ENCODE data around the gene MAPK4.

MAPK4 gene

DNA sequence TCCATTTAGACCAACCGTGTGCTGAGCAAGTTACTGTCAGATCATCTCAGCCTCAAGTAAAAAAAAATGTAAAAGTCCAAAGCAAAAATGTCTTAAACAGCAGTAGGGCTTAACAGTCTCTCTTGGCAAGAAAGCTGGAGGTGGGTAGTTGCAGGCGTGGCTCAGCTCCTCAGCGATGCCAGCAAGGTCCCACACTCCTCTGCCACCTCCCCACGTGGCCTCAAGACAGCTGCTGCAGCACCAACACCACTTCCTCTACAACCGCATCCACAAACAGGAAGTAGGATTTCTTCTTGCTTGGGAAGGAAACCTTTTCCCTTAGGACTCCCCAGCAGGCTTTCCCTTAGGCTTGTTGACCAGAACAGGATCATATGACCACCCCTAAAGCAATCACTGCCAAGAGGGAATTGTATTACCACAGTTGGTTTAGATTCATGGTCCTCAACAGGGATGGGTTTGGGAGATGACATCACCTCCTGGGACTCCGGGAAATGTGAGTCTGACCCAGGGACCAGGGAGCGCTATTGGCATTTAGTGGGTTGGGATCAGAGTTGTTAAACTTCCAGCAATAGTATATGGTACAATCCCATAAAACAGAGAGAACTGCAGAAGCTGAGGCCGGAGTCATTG is 97.1 kb downstream of the MAPK4 start:
- peak; percentile 28 for DNase-seq (ENCODE audit: low read depth)
- no peak overlapping the region for H3K4me3 ChIP-seq (ENCODE audit: control insufficient read depth, low read depth, low read length)
- TF ChIP-seq, protein P1, sequence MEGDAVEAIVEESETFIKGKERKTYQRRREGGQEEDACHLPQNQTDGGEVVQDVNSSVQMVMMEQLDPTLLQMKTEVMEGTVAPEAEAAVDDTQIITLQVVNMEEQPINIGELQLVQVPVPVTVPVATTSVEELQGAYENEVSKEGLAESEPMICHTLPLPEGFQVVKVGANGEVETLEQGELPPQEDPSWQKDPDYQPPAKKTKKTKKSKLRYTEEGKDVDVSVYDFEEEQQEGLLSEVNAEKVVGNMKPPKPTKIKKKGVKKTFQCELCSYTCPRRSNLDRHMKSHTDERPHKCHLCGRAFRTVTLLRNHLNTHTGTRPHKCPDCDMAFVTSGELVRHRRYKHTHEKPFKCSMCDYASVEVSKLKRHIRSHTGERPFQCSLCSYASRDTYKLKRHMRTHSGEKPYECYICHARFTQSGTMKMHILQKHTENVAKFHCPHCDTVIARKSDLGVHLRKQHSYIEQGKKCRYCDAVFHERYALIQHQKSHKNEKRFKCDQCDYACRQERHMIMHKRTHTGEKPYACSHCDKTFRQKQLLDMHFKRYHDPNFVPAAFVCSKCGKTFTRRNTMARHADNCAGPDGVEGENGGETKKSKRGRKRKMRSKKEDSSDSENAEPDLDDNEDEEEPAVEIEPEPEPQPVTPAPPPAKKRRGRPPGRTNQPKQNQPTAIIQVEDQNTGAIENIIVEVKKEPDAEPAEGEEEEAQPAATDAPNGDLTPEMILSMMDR (conservative IDR thresholded peaks at IDR 0.05; ENCODE audit: control insufficient read depth, insufficient read depth, low read depth, low read length), result no peak

DNA sequence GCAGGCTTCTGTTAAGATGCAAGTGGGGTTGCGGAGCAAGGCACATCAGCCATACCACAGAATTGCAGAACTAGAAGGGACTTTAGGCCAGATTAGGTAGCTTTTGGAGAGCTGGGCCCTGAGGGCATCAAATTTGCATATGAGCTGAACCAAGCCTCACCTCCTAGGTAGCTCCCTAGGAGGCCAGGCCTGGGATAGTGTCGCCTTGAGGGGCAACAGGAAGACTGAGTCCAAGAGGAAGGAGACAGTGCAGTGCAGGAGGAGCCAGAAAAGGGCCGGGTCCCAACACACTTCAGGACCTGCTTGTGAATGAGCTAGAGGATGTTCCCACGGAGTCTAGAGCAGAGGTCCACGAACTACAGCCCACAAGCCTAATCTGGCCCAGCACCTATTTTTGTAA is 98.7 kb downstream of the MAPK4 start:
- H3K4me3 ChIP-seq (ENCODE audit: control insufficient read depth, low read depth, low read length), result no peak overlapping the region
- no peak for DNase-seq (ENCODE audit: low read depth)
- TF ChIP-seq, protein P1 (conservative IDR thresholded peaks at IDR 0.05; ENCODE audit: control insufficient read depth, insufficient read depth, low read depth, low read length), result no peak

DNA sequence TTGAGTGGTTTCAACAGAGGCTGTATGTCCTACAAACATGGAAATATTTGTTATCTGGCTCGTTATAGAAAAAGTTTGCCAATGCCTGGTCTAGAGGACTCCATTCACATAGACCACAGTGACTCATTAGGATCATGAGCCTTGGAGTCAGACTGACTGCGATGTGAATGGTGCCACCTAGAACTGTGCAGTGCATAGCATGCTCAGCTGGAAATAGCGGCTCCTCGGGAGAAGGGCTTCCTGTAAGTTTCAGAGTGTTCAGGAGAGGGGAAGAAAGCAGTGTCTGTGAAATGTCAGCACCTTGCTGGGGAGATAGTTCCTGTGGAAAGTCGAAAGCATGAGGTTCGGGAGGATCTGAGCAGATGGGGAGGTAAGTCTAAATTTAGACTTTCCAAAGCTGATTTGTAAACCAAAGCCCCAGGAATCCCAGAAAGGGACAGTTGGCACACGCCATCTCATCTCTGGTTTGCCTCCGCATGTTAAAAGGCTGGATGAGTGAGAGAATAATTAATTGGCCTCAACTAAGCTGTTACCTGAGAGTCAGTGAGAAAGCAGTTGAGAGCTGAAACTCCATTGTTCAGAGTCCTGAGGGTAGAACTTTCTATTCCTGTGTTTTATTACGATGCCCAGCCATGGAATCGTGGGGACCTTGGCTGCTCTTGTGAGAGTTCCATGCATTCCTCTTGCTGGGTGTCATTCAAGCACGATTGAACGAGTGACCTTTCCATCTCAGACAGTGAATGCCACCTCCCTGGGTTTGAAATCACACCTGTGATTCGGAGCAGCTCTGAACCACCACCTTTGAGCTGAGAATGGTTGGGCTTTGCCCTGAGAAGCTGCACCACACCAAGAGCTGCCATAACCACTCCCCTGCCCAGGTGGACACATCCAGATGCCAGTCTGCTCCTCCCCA is 99.5 kb downstream of the MAPK4 start:
- DNase-seq (ENCODE audit: low read depth), result peak; percentile 46
- H3K4me3 ChIP-seq (ENCODE audit: control insufficient read depth, low read depth, low read length), result no peak overlapping the region
- TF ChIP-seq, protein P1 (conservative IDR thresholded peaks at IDR 0.05; ENCODE audit: control insufficient read depth, insufficient read depth, low read depth, low read length), result no peak

DNA sequence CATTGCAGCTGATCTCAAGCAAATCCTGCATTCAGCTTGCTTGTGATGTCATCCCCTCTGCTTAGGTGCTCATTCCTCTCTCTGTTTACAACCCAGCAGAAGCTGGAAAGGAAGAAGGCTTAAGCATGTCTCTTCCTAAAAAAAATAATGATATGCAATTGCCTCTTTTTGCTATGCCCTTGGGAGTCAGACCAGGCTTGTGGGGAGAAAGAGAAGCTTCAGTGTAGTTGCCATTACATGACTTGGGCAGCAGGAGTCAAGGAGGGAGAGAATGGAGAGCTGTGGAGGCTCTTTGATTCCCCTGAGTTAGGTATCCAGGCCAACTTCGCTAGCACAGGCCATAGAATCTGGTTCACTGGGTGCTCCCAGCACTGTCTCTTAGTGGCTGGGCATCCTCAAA is 101.1 kb downstream of the MAPK4 start:
- TF ChIP-seq, protein P1 (conservative IDR thresholded peaks at IDR 0.05; ENCODE audit: control insufficient read depth, insufficient read depth, low read depth, low read length), result no peak
- H3K4me3 ChIP-seq (ENCODE audit: control insufficient read depth, low read depth, low read length), result no peak overlapping the region
- no peak for DNase-seq (ENCODE audit: low read depth)

DNA sequence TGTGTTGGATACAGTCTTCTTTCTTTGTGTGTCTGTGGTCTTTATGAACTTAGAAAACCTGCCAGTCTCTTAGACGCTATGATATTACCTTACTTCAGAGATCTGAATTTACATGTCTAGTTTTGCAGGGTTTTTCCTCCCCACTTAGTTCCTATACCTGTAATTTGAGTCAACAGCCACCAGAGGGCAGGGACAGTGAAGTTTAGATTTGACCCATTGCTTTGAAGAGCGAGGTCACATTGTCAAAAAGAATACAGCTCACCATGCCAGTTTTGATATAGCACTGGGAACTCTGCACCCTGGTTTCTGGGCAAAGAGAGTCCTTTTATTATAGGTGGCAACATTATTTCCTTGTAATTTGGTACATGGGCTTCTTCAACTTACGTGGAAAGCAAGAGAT is 102.3 kb downstream of the MAPK4 start:
- TF ChIP-seq, protein P1 (conservative IDR thresholded peaks at IDR 0.05; ENCODE audit: control insufficient read depth, insufficient read depth, low read depth, low read length), result peak; percentile 44
- peak; percentile 31 for DNase-seq (ENCODE audit: low read depth)
- no peak overlapping the region for H3K4me3 ChIP-seq (ENCODE audit: control insufficient read depth, low read depth, low read length)

DNA sequence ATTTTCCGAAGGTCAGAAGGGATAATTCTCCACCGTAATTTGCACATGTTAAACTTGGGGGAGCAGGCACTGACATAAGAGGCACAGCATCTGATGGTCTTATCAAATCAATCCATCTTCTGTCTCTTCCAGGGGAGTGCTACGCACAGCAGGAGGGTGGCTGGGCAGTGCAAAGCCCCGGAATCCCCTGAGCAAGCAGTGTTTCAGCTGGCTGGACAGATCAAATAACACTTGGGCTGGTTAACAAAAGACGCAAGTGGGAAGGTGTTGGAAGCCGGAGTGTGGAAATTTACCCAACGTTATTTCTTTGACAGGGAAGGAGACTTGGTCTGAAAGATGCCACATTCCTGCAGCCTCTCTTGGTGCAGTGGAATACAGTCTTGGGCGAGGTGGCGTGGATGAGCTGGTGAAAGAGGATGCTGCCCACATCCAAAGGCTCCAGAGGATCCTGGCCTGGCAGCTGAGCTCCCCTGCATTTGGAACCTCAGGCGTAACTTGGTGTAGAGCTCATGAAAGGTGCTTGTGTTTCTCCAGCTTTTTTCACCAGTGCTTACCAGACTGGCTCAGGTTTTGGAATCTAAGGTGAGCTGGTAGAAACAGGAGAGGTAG is 103.0 kb downstream of the MAPK4 start:
- TF ChIP-seq, protein P1 (conservative IDR thresholded peaks at IDR 0.05; ENCODE audit: control insufficient read depth, insufficient read depth, low read depth, low read length), result no peak
- DNase-seq (ENCODE audit: low read depth), result no peak
- H3K4me3 ChIP-seq (ENCODE audit: control insufficient read depth, low read depth, low read length), result no peak overlapping the region
